Endodermal cell (in vitro differentiated cells): Measurements from ENCODE around the gene REEP1. TPM values are rescaled to one million over a fixed set of nuclear protein-coding genes. Genes with fewer than 3 reads are reported as not detected.

Experiments used
- DNase-seq: peaks from one replicate; pipeline ENCODE4 v3.0.0-alpha.2; 2017
- H3K27ac ChIP-seq: 2 replicates; pipeline ENCODE4 v1.5.1; 2013; ENCODE audit warnings: mild to moderate bottlenecking, low read depth, low read length, moderate library complexity
- H3K27me3 ChIP-seq: 2 replicates; pipeline ENCODE4 v1.6.1; 2013; ENCODE audit warnings: mild to moderate bottlenecking, low read length, moderate library complexity; ENCODE audit not compliant: insufficient read depth, control insufficient read depth, poor library complexity, severe bottlenecking
- H3K36me3 ChIP-seq: 2 replicates; pipeline ENCODE4 v1.7.0; 2013; ENCODE audit warnings: mild to moderate bottlenecking, low read length, moderate library complexity; ENCODE audit not compliant: control insufficient read depth, insufficient read depth
- H3K4me1 ChIP-seq: one replicate; pipeline ENCODE4 v1.7.0; 2013; ENCODE audit warnings: low read length; ENCODE audit not compliant: control insufficient read depth, insufficient read depth
- H3K4me3 ChIP-seq: 2 replicates; pipeline ENCODE4 v1.5.1; 2013; ENCODE audit warnings: mild to moderate bottlenecking, low read length, moderate library complexity
- H3K9ac ChIP-seq: 2 replicates; pipeline ENCODE4 v1.6.1; 2013; ENCODE audit warnings: mild to moderate bottlenecking, low read length, moderate library complexity; ENCODE audit not compliant: poor library complexity, severe bottlenecking; ENCODE audit errors: extremely low read depth
- H3K9me3 ChIP-seq: 2 replicates; pipeline ENCODE4 v1.6.1; 2013; ENCODE audit warnings: mild to moderate bottlenecking, low read length, moderate library complexity; ENCODE audit not compliant: control insufficient read depth
- H3K27ac Mint-ChIP-seq: 2 replicates; pipeline ENCODE4 v1.8.0; 2020; ENCODE audit warnings: mixed read lengths
- H3K27me3 Mint-ChIP-seq: 2 replicates; pipeline ENCODE4 v1.8.0; 2021; ENCODE audit warnings: mild to moderate bottlenecking, mixed read lengths; ENCODE audit not compliant: insufficient read depth
- H3K36me3 Mint-ChIP-seq: 2 replicates; pipeline ENCODE4 v1.8.0; 2020; ENCODE audit warnings: low read depth, mixed read lengths
- H3K4me1 Mint-ChIP-seq: 2 replicates; pipeline ENCODE4 v1.8.0; 2020; ENCODE audit warnings: mixed read lengths
- H3K4me3 Mint-ChIP-seq: 2 replicates; pipeline ENCODE4 v1.8.0; 2020; ENCODE audit warnings: mild to moderate bottlenecking, moderate library complexity, mixed read lengths
- H3K9me3 Mint-ChIP-seq: 2 replicates; pipeline ENCODE4 v1.8.0; 2020; ENCODE audit warnings: mild to moderate bottlenecking, mixed read lengths
- WGBS, 2 experiments: methylation state at CpG; one replicate each; pipeline versions ENCODE4 v1.1.5 to v1.1.7; 2013; ENCODE audit warnings: missing lambda C conversion rate in 2 of 2, mixed read lengths in 1 of 2; ENCODE audit not compliant: insufficient coverage in 1 of 2, insufficient read length in 1 of 2; 5-methylcytosine and 5-hydroxymethylcytosine counted together
- total RNA-seq, 2 donors: library from RNA; stranded (reverse); fragmentation: NEBNext Ultra II Directional in 1 of 2; extraction: Animal tissue kit (Norgen Biotek cat#: 25700) in 1 of 2; gene quantifications; 2 replicates in 1 of 2; 3 replicates in 1 of 2; pipeline ENCODE4 v1.2.1, GENCODE V29; 2021
- TF ChIP-seq, protein P1 (sequence below): fragments of 200-600 bp; sonication (generic); conservative IDR thresholded peaks from 2 replicates; pipeline ENCODE4 v1.5.0; 2021; ENCODE audit warnings: antibody characterized with exemption, mild to moderate bottlenecking

REEP1 gene
- total RNA-seq, 2 donors from 2014 or later, result 2.9 to 3.8 TPM

DNA sequence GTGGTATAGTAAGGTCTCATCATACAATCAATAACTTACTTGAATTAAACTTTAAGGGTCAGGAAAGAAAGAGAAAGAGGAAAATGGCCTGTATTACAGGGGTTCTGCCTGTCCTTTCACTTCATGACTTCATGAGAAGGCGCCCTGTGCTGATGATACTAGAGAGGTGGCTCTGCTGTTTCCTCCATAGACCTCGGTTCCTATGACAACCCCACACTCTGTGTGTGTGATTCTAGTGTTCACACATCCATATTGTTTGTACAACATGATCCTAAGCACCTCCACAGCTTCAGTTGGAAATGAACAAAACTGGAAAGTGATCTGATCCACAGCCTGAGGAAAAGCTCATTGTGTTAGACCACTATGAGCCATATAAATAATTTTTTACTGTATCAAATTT, 7.0 kb upstream of the REEP1 start:
- Mint-ChIP-seq H3K27ac (no peak overlapping the region), H3K4me1 (peaks cover 14% of the 10 kb centered on the region), H3K36me3 (no peaks in the 10 kb centered on the region), H3K9me3 (peaks cover 28% of the 10 kb centered on the region), H3K27me3 (peaks cover 68% of the 10 kb centered on the region), H3K4me3 (no peak overlapping the region)
- Histone ChIP-seq H3K4me3 (no peak overlapping the region), H3K36me3 (no peaks in the 10 kb centered on the region), H3K4me1 (no peaks in the 10 kb centered on the region), H3K9me3 (peaks cover 28% of the 10 kb centered on the region), H3K9ac (no peak overlapping the region), H3K27ac (no peak overlapping the region), H3K27me3 (peaks cover 40% of the 10 kb centered on the region)
- 97 to 100% methylated on average over 2 of the region's 2 CpGs for WGBS, 2 experiments
- DNase-seq, result no peak
- TF ChIP-seq, protein P1, sequence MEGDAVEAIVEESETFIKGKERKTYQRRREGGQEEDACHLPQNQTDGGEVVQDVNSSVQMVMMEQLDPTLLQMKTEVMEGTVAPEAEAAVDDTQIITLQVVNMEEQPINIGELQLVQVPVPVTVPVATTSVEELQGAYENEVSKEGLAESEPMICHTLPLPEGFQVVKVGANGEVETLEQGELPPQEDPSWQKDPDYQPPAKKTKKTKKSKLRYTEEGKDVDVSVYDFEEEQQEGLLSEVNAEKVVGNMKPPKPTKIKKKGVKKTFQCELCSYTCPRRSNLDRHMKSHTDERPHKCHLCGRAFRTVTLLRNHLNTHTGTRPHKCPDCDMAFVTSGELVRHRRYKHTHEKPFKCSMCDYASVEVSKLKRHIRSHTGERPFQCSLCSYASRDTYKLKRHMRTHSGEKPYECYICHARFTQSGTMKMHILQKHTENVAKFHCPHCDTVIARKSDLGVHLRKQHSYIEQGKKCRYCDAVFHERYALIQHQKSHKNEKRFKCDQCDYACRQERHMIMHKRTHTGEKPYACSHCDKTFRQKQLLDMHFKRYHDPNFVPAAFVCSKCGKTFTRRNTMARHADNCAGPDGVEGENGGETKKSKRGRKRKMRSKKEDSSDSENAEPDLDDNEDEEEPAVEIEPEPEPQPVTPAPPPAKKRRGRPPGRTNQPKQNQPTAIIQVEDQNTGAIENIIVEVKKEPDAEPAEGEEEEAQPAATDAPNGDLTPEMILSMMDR, result no peak

DNA sequence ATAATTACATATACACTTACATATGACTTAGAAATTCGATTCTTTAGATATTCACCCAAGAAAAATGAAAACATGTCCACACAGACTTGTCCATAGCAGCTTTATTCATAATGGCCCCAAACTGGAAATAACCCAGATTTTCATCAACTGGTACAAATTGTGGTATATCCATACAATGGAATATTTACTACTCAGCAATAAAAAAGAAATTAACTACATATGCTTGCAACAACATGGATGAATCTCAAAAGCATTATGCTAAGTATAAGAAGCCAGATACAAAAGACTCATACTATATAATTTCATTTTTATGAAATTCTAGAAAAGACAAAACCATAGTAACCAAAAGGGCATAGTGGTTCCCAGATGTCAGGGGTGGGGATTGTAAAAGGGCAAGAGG, 5.1 kb upstream of the REEP1 start:
- no peaks in the 10 kb centered on the region for H3K36me3 Mint-ChIP-seq
- H3K27ac Mint-ChIP-seq, result no peak overlapping the region
- TF ChIP-seq, protein P1, result no peak
- H3K4me3 Mint-ChIP-seq, result no peak overlapping the region
- H3K9me3 Mint-ChIP-seq, result peaks cover 28% of the 10 kb centered on the region
- no peak for DNase-seq
- Histone ChIP-seq H3K27me3 (peaks cover 49% of the 10 kb centered on the region), H3K9ac (no peak overlapping the region), H3K27ac (no peak overlapping the region), H3K4me1 (no peaks in the 10 kb centered on the region), H3K4me3 (no peak overlapping the region), H3K36me3 (no peaks in the 10 kb centered on the region), H3K9me3 (peaks cover 28% of the 10 kb centered on the region)
- peaks cover 67% of the 10 kb centered on the region for H3K27me3 Mint-ChIP-seq
- peaks cover 18% of the 10 kb centered on the region for H3K4me1 Mint-ChIP-seq
- 70 to 73% methylated on average over 1 of the region's 1 CpG for WGBS, 2 experiments

DNA sequence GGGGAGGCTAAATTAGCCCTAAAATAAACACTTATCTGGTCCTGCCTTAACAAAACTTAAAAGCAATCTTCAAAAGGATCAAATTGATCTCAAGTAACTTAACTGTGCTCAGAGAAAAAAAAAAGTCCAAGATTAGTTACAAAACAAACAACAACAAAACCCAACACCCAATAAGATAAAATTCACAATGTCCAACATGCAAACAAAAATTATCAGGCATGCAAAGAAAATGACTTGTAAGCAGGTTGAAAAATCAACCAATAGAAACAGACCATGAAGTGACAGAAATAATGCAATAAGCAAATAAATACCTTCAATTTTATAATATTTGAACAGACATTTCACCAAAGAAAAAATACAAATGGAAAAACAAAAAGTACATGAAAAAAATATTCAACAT, 4.0 kb upstream of the REEP1 start:
- peaks cover 67% of the 10 kb centered on the region for H3K27me3 Mint-ChIP-seq
- H3K9me3 ChIP-seq, result peaks cover 24% of the 10 kb centered on the region
- peaks cover 19% of the 10 kb centered on the region for H3K4me1 Mint-ChIP-seq
- no peaks in the 10 kb centered on the region for H3K4me1 ChIP-seq
- H3K9ac ChIP-seq, result no peak overlapping the region
- H3K27ac Mint-ChIP-seq, result no peak overlapping the region
- no peaks in the 10 kb centered on the region for H3K36me3 Mint-ChIP-seq
- no peak overlapping the region for H3K4me3 ChIP-seq
- TF ChIP-seq, protein P1, result no peak
- peaks cover 51% of the 10 kb centered on the region for H3K27me3 ChIP-seq
- H3K9me3 Mint-ChIP-seq, result peaks cover 23% of the 10 kb centered on the region
- H3K36me3 ChIP-seq, result no peaks in the 10 kb centered on the region
- H3K4me3 Mint-ChIP-seq, result no peak overlapping the region
- DNase-seq, result no peak
- H3K27ac ChIP-seq, result no peak overlapping the region
